Measurements from ENCODE around the gene CDH20.

GRCh38 chr18:61541673-61542072 is 208.4 kb downstream of the CDH20 start:
- TF ChIP-seq, protein P1, sequence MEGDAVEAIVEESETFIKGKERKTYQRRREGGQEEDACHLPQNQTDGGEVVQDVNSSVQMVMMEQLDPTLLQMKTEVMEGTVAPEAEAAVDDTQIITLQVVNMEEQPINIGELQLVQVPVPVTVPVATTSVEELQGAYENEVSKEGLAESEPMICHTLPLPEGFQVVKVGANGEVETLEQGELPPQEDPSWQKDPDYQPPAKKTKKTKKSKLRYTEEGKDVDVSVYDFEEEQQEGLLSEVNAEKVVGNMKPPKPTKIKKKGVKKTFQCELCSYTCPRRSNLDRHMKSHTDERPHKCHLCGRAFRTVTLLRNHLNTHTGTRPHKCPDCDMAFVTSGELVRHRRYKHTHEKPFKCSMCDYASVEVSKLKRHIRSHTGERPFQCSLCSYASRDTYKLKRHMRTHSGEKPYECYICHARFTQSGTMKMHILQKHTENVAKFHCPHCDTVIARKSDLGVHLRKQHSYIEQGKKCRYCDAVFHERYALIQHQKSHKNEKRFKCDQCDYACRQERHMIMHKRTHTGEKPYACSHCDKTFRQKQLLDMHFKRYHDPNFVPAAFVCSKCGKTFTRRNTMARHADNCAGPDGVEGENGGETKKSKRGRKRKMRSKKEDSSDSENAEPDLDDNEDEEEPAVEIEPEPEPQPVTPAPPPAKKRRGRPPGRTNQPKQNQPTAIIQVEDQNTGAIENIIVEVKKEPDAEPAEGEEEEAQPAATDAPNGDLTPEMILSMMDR (IDR thresholded peaks at IDR 0.05; ENCODE audit: low read depth, low read length, poor library complexity, severe bottlenecking), result no peak
- no peak for TF ChIP-seq EZH2phosphoT487 (IDR thresholded peaks at IDR 0.05; ENCODE audit: borderline replicate concordance, low read length)

Data from DOHH2 (cell line).